NCI-H2227 treated with DMSO at 0.1 percent for 48 hours (cell line): ENCODE results near the gene FREM3.
"Not testable (repeated sequence)": the region's sequence is repeated elsewhere in the genome, so short reads cannot be mapped to it uniquely, and the experiment has no call there.

Experiments
- DNase-seq: peaks from one replicate; lab custom pipeline; 2025; lab: John Stamatoyannopoulos, UW

Gene FREM3

GRCh38 chr4:143700416-143701352 is at the start of gene FREM3:
TSS of gene FREM3 (minus strand) at chr4:143700675. CDS start at chr4:143700675, 0 bp downstream.
- DNase-seq, result no peak

- no peak for DNase-seq
Observed at GRCh38 chr4:143745874-143746273, 45.4 kb upstream of the FREM3 start.

- no peak for DNase-seq
Observed at GRCh38 chr4:143743591-143743990, 43.1 kb upstream of the FREM3 start.

- no peak for DNase-seq
Observed at GRCh38 chr4:143742834-143743233, 42.4 kb upstream of the FREM3 start.

- DNase-seq, result no peak
Observed at GRCh38 chr4:143736861-143737260, 36.4 kb upstream of the FREM3 start.

GRCh38 chr4:143736061-143736460 is 35.6 kb upstream of the FREM3 start:
- not testable (repeated sequence) for DNase-seq

GRCh38 chr4:143728166-143728565 is 27.7 kb upstream of the FREM3 start:
- no peak for DNase-seq

- DNase-seq, result no peak
Observed at GRCh38 chr4:143726714-143727113, 26.2 kb upstream of the FREM3 start.

GRCh38 chr4:143721317-143721716 is 20.8 kb upstream of the FREM3 start:
- DNase-seq, result no peak

- not testable (repeated sequence) for DNase-seq
Observed at GRCh38 chr4:143718748-143719147, 18.3 kb upstream of the FREM3 start.

GRCh38 chr4:143713955-143714625 is 13.6 kb upstream of the FREM3 start:
- DNase-seq, result no peak

GRCh38 chr4:143713553-143713952 is 13.1 kb upstream of the FREM3 start:
- DNase-seq, result no peak

- DNase-seq, result no peak
Observed at GRCh38 chr4:143712155-143712550, 11.7 kb upstream of the FREM3 start.

GRCh38 chr4:143711543-143712154 is 11.2 kb upstream of the FREM3 start:
- DNase-seq, result no peak

- no peak for DNase-seq
Observed at GRCh38 chr4:143701365-143701764, 890 bp upstream of the FREM3 start.

- no peak for DNase-seq
Observed at GRCh38 chr4:143700046-143700415, 444 bp downstream of the FREM3 start.

- DNase-seq, result no peak
Observed at GRCh38 chr4:143699331-143700045, 987 bp downstream of the FREM3 start.

GRCh38 chr4:143693856-143694255 is 6.6 kb downstream of the FREM3 start:
- no peak for DNase-seq

GRCh38 chr4:143692241-143692640 is 8.2 kb downstream of the FREM3 start:
- peak; percentile 58 for DNase-seq

GRCh38 chr4:143679434-143679833 is 21.0 kb downstream of the FREM3 start:
- no peak for DNase-seq

GRCh38 chr4:143673629-143674028 is 26.8 kb downstream of the FREM3 start:
- not testable (repeated sequence) for DNase-seq

- DNase-seq, result no peak
Observed at GRCh38 chr4:143668930-143669552, 31.4 kb downstream of the FREM3 start.
